Measurements from ENCODE around the gene CYB5A. TPM values are rescaled to one million over a fixed set of nuclear protein-coding genes. Genes with fewer than 3 reads are reported as not detected.
A peak's percentile ranks its signal among the peaks of the same experiment; 100 is the strongest.

CYB5A gene
- total RNA-seq, 3 donors from 2014 or later (not counting 1 experiment from before 2014, with no cell fraction given), result 10.4 to 14.6 (median 13.0) TPM

GRCh38 chr18:74221081-74221480, 70.7 kb downstream of the CYB5A start:
- intact Hi-C loops (cut with micrococcal nuclease), result no loop called here
- Mint-ChIP-seq H3K36me3 (no peaks in the 10 kb centered on the region), H3K27ac (no peak overlapping the region)

GRCh38 chr18:74219056-74219455, 72.7 kb downstream of the CYB5A start:
- peaks cover 3 to 11% of the 10 kb centered on the region in 2 donors for H3K27me3 Mint-ChIP-seq (ENCODE audit: low read depth in 2 of 2)
- Histone ChIP-seq H3K4me1 (ENCODE audit: control insufficient read depth, insufficient read depth, low read length) (no peaks in the 10 kb centered on the region), H3K9me3 (ENCODE audit: control insufficient read depth, insufficient read depth, low read length) (no peaks in the 10 kb centered on the region), H3K4me3 (ENCODE audit: low read length) (no peak overlapping the region), H3K27me3 (ENCODE audit: control insufficient read depth, insufficient read depth, low read length) (no peaks in the 10 kb centered on the region), H3K36me3 (ENCODE audit: control insufficient read depth, insufficient read depth, low read length) (no peaks in the 10 kb centered on the region), H3K27ac (ENCODE audit: low read length) (no peak overlapping the region)
- DNase-seq (no peak), ATAC-seq (no peak)
- intact Hi-C loops (cut with micrococcal nuclease), result no loop called here
- WGBS (ENCODE audit: insufficient coverage), result 95% methylated on average over 10 of the region's 10 CpGs
- H3K4me3 Mint-ChIP-seq, result no peak overlapping the region
- no peaks in the 10 kb centered on the region for H3K9me3 Mint-ChIP-seq
- H3K4me1 Mint-ChIP-seq, result no peaks in the 10 kb centered on the region
- no peak for TF ChIP-seq CTCF (IDR thresholded peaks at IDR 0.05)
- no peak overlapping the region for H3K27ac Mint-ChIP-seq
- no peaks in the 10 kb centered on the region for H3K36me3 Mint-ChIP-seq

More at GRCh38 chr18:74221081-74221480, 70.7 kb downstream of the CYB5A start:
- peaks cover 2 to 11% of the 10 kb centered on the region in 2 donors for H3K27me3 Mint-ChIP-seq (ENCODE audit: low read depth in 2 of 2)
- no peaks in the 10 kb centered on the region for H3K4me1 ChIP-seq (ENCODE audit: control insufficient read depth, insufficient read depth, low read length)
- ATAC-seq (peak in 1 of 3 donors; percentile 25), DNase-seq (no peak)
- H3K4me1 Mint-ChIP-seq, result no peaks in the 10 kb centered on the region
- H3K4me3 Mint-ChIP-seq, result no peak overlapping the region
- no peak overlapping the region for H3K27ac ChIP-seq (ENCODE audit: low read length)
- TF ChIP-seq CTCF (IDR thresholded peaks at IDR 0.05), result no peak
- WGBS (ENCODE audit: insufficient coverage), result 90% methylated on average over 8 of the region's 9 CpGs
- H3K4me3 ChIP-seq (ENCODE audit: low read length), result no peak overlapping the region
- no peaks in the 10 kb centered on the region for H3K27me3 ChIP-seq (ENCODE audit: control insufficient read depth, insufficient read depth, low read length)
- no peaks in the 10 kb centered on the region for H3K36me3 ChIP-seq (ENCODE audit: control insufficient read depth, insufficient read depth, low read length)
- H3K9me3 ChIP-seq (ENCODE audit: control insufficient read depth, insufficient read depth, low read length), result no peaks in the 10 kb centered on the region
- H3K9me3 Mint-ChIP-seq, result no peaks in the 10 kb centered on the region

GRCh38 chr18:74217476-74218143, 74.2 kb downstream of the CYB5A start:
- Mint-ChIP-seq H3K4me3 (no peak overlapping the region), H3K4me1 (no peaks in the 10 kb centered on the region), H3K36me3 (no peaks in the 10 kb centered on the region), H3K27me3 (ENCODE audit: low read depth in 2 of 2) (peaks cover 5 to 7% of the 10 kb centered on the region in 2 donors), H3K27ac (no peak overlapping the region), H3K9me3 (no peaks in the 10 kb centered on the region)
- ATAC-seq, result no peak
- 86% methylated on average over 6 of the region's 7 CpGs for WGBS (ENCODE audit: insufficient coverage)
- Histone ChIP-seq H3K27me3 (ENCODE audit: control insufficient read depth, insufficient read depth, low read length) (no peaks in the 10 kb centered on the region), H3K9me3 (ENCODE audit: control insufficient read depth, insufficient read depth, low read length) (no peaks in the 10 kb centered on the region), H3K4me1 (ENCODE audit: control insufficient read depth, insufficient read depth, low read length) (no peaks in the 10 kb centered on the region), H3K27ac (ENCODE audit: low read length) (no peak overlapping the region), H3K4me3 (ENCODE audit: low read length) (no peak overlapping the region), H3K36me3 (ENCODE audit: control insufficient read depth, insufficient read depth, low read length) (no peaks in the 10 kb centered on the region)
- no peak for DNase-seq
- intact Hi-C loops (cut with micrococcal nuclease), result no loop called here
- no peak for TF ChIP-seq CTCF (IDR thresholded peaks at IDR 0.05)

- H3K36me3 ChIP-seq (ENCODE audit: control insufficient read depth, insufficient read depth, low read length), result no peaks in the 10 kb centered on the region
- Mint-ChIP-seq H3K4me3 (no peak overlapping the region), H3K27me3 (ENCODE audit: low read depth in 2 of 2) (peaks cover 5 to 7% of the 10 kb centered on the region in 2 donors), H3K4me1 (no peaks in the 10 kb centered on the region), H3K9me3 (no peaks in the 10 kb centered on the region), H3K36me3 (no peaks in the 10 kb centered on the region), H3K27ac (no peak overlapping the region)
- ATAC-seq (no peak), DNase-seq (no peak)
- no peaks in the 10 kb centered on the region for H3K27me3 ChIP-seq (ENCODE audit: control insufficient read depth, insufficient read depth, low read length)
- no peak for TF ChIP-seq CTCF (IDR thresholded peaks at IDR 0.05)
- no peak overlapping the region for H3K27ac ChIP-seq (ENCODE audit: low read length)
- WGBS (ENCODE audit: insufficient coverage), result 95% methylated on average over 3 of the region's 3 CpGs
- intact Hi-C loops (cut with micrococcal nuclease), result no loop called here
- no peak overlapping the region for H3K4me3 ChIP-seq (ENCODE audit: low read length)
- no peaks in the 10 kb centered on the region for H3K4me1 ChIP-seq (ENCODE audit: control insufficient read depth, insufficient read depth, low read length)
- no peaks in the 10 kb centered on the region for H3K9me3 ChIP-seq (ENCODE audit: control insufficient read depth, insufficient read depth, low read length)
Measured at GRCh38 chr18:74216661-74217110, 75.1 kb downstream of the CYB5A start.
